GM12892 (cell line): ENCODE data around the gene CCR2.

Experiments
- POLR2AphosphoS5 ChIP-seq: IDR thresholded peaks from 2 replicates; pipeline ENCODE4 v1.6.1; 2011; ENCODE audit warnings: low read depth, low read length, control low read depth
- TAF1 ChIP-seq: IDR thresholded peaks from 2 replicates; pipeline ENCODE4 v1.6.1; 2011; ENCODE audit warnings: low read depth, mild to moderate bottlenecking, control low read depth, low read length, borderline replicate concordance

DNA sequence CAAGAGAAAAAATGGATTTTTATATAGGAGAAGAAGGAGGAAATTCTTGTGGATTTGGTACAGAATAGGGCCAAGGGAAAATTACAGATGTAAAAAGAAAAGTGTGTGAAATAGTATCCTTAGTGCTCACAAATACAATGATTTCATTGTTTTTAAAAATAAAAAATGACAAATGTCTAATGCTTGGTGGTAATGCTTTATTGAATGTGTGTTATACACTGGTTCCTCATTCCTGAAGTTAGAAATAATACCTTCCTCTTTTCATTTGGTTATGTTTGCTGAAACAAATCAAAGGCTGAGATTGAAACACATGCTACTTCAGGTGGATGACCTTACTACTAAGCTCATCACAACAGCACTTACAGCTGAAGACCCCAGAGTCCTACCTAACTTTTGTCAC is 37.7 kb upstream of the CCR2 start:
- TF ChIP-seq TAF1 (no peak), POLR2AphosphoS5 (no peak)
